Measurements from ENCODE around the gene ADGRD1.

GRCh38 chr12:131000000-131000486 lies 46.3 kb downstream of the ADGRD1 start:
- no peak for TF ChIP-seq GATA2 (IDR thresholded peaks at IDR 0.05; ENCODE audit: low read depth, low read length)
- no peak for TF ChIP-seq GATA3 (IDR thresholded peaks at IDR 0.05; ENCODE audit: low read depth, low read length)

Measured in SH-SY5Y (cell line).